D341Med (cell line): ENCODE data around the gene ITPRIPL2.
A peak's percentile ranks its signal among the peaks of the same experiment; 100 is the strongest.

Source experiments
- DNase-seq: peaks from one replicate; pipeline ENCODE4 v3.0.0; 2012; ENCODE audit warnings: low spot score

Gene ITPRIPL2

GRCh38 chr16:19113577-19114358 is at the start of gene ITPRIPL2:
ITPRIPL2 (plus strand) TSS chr16:19113964; CDS start chr16:19114462, 498 bp downstream.
- peak; percentile 62 for DNase-seq

- DNase-seq = no peak
Measured at GRCh38 chr16:19066988-19067348, 46.8 kb upstream of the ITPRIPL2 start.

DNA sequence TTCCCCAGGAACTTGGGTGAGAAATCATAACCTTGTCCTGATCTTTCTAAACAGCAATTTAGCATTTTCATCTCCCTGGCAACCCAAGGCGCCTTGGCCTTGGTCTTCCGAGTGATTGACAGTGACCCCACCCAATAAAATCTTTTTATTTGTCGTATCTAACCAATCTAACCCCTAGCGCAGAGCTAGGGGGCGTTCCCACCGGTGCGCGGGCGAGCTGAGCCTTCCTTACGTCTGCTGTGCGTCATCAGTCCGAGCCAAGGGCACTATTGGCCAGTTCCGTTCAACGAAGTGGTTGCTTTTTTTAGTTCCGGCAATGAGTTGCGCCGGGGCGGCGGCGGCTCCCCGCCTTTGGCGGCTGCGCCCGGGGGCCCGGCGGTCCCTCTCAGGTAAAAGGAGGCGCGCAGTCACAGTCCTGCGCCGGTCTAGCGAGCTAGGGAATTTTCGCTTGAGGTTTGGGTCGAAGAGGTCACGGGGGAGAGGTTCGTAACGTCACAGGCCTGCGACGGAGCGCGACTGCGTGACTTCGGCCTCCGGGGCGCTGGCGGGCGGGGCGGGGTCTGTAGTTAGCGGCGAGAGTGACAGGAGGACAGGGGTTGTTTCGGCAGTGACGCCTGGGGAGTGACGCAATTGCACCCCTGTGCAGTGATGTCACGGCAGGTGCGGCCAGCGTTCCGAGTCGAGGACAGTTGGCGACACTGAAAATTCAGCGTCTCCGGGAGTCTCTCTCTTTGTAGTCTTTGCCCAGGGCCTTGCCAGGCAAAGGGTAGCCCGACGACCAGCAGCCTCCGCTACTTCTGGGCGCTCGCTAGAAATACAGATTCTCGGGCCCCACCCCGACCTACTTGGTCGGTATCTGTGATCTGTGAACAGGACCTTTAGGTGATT is 46.2 kb upstream of the ITPRIPL2 start, which contains the start of gene COQ7:
TSS of gene COQ7 (plus strand) at position 266 of the 888 bp plus-strand sequence. CDS start at position 317, 51 bp downstream.
- DNase-seq = peak; percentile 95

- DNase-seq = no peak
Measured at GRCh38 chr16:19068237-19068815, 45.4 kb upstream of the ITPRIPL2 start.

GRCh38 chr16:19071811-19072777 is 41.7 kb upstream of the ITPRIPL2 start:
- DNase-seq = peak; percentile 64

- DNase-seq = no peak
Measured at GRCh38 chr16:19073344-19073743, 40.4 kb upstream of the ITPRIPL2 start.

GRCh38 chr16:19073863-19074262 is 39.9 kb upstream of the ITPRIPL2 start:
- no peak for DNase-seq

DNA sequence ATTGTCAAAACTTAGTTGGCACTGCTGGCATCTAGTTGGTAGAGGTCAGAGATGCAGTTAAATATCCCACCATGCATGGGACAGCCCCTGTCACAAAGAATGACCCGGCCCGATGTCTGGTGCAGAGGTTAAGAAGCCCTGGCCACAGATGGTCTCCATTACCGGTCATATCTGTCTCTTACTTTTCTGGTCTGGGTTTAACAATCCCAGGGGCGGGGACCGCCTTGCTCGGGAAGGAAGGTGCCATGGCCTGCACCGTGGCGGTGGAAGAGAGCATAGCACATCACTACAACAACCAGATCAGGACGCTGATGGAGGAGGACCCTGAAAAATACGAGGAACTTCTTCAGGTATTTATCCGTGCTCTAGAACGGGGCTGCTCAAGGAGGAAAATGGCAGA is 38.3 kb upstream of the ITPRIPL2 start:
- DNase-seq = no peak

DNA sequence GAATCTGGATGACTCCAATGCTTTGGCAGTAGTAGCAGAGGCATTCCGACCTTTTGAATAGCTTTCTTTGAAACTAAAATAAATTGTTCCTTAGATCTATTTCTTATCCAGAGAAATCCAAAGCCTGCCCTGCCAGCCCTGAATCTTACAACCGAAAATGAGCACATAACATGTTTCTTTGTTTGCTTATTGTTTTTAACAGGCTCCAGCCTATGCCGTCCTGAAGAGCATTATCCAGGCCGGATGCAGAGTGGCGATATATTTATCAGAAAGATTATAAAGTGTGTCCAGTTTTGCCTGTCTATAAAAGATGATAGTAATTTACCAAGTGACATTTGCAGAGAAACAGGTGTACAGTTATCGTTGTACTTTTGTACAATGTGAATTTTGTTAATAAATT is 35.9 kb upstream of the ITPRIPL2 start:
- no peak for DNase-seq

DNA sequence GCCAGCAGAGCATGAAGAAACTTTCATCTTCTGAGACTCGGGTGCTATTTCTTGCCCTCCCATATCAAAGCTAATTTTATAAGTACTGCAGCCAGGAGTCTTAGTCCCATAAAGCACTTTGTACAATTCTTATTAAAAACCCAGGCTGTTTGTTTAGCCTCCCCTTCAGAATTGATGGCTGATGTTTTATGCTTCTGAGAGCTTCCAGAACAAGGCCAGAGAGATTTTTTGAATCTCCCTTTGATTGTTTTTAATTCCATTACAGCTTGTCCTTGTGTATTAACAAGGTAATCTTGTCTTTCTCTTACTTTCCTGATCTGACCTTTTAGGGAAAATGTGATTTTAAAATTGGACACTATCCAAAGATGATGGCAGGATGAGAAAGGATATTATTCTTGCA is 30.1 kb upstream of the ITPRIPL2 start:
- no peak for DNase-seq

- no peak for DNase-seq
Measured at GRCh38 chr16:19084139-19084538, 29.6 kb upstream of the ITPRIPL2 start.

DNA sequence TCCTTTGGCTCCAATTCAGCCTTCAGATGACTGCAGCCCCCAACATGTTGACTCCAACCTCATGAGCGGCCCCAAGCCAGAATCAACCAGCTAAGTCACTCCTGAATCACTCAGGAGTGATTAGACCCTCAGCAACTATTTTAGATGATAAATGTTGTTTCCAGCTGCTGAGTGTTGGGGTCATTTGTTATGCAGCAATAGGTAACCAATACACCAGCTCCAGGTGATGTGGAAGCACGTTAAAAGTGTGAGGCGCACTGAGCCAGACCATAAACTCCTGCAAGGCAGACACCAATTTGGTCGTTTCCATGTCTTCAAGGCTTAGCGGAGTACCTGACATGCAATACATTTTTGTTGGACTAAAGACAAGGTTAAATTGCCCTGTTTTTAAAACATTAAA is 28.9 kb upstream of the ITPRIPL2 start:
- no peak for DNase-seq

DNA sequence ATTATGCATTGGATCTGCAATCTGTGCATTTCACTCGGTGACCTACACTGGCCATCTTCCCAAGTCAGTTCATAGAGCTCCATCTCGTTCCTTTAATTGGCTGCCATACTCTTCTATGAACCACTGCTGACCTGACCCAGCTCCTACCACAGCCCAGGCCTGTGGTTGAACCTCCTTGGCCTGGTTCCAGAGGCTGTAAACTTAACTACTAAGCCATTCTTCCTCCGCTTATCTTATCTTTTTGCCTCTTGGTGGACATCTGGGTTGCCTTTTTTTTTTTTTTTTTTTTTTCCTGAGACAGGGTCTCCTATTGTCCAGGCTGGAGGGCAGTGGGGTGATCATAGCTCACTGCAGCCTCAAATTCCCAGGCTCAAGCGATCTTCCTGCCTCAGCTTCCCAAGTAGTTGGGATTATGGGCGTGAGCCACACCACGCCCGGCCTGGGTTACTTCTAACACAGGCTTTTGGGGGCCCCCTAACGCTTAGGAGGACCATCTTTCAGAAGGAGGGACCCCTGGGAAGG is 28.0 kb upstream of the ITPRIPL2 start:
- no peak for DNase-seq

GRCh38 chr16:19086322-19087199 is 27.2 kb upstream of the ITPRIPL2 start:
- DNase-seq = peak; percentile 91

GRCh38 chr16:19088341-19088916 is 25.3 kb upstream of the ITPRIPL2 start:
- DNase-seq = no peak

GRCh38 chr16:19089410-19089955 is 24.3 kb upstream of the ITPRIPL2 start:
- DNase-seq = no peak

GRCh38 chr16:19090916-19091315 is 22.8 kb upstream of the ITPRIPL2 start:
- DNase-seq = no peak

DNA sequence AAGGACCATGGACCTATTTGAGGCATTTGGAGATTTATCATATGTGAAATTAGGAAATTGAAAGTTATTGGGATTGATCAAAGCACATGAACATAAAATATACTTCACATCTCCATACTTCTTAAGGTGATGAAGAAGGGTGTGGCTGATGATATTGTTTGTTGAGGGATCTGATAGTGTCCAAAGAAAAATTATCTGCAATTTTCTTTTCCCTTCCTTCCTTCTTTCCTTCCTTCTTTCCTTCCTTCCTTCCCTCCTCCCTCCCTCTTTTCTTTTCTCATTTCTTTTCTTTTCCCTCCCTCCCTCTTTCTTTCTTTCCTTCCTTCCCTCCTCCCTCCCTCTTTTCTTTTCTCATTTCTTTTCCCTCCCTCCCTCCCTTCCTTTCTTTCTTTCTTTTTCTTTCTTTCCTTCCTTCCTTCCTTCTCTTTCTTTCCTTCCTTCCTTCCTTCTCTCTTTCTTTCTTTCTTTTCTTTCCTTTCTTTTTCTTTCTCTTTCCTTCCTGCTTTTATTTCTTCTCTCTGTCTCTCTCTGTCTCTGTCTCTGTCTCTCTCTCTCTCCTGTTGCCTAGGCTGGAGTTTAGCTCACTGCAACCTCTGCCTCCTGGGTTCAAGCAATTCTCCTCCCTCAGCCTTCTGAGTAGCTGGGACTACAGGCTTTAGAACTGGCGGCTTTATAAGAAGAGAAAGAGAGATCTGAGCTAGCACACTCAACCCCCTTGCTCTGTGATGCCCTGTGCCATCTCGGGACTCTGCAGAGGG is 20.9 kb upstream of the ITPRIPL2 start:
- DNase-seq = no peak
